Measurements from ENCODE around the gene RNF224. TPM values are rescaled to one million over a fixed set of nuclear protein-coding genes. Genes with fewer than 3 reads are reported as not detected.

The RNF224 gene
- total and polyA plus RNA-seq, 12 donors = 0.06 TPM; not detected in 11

DNA sequence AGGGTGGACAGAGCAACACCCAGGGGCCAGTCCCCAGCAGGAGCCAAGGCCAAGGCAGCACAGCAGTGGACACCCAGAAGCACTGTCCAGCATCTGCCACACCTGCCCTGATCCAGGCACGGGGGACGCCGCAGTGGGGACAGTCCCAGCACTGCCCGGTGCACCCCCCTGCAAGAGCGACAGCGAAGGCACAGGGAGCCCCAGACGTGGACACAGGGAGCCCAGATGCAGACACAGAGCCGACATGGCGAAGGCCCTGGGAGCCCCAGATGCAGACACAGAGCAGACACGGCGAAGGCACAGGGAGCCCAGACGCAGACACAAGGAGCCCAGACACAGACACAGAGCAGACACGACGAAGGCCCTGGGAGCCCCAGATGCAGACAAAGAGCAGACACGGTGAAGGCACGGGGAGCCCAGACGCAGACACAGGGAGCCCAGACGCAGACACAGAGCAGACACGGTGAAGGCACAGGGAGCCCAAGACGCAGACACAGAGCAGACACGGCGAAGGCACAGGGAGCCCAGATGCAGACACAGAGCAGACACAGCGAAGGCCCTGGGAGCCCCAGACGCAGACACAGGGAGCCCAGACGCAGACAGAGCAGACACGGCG is 43.2 kb upstream of the RNF224 start:
- H3K36me3 ChIP-seq (replicated peaks in 1 of 2) = peaks cover 0 to 64% of the 10 kb centered on the region in 2 donors
- peaks cover 9 to 19% of the 10 kb centered on the region in 2 donors for H3K4me1 ChIP-seq (replicated peaks in 1 of 2)
- 89 to 92% (median 91%) methylated on average over 19 to 27 of the region's 27 CpGs for WGBS, 4 donors
- DNase-seq = no peak
- intact Hi-C loops (cut with DNase I) = no loop called here
- no peaks in the 10 kb centered on the region for H3K27me3 ChIP-seq
- H3K4me3 ChIP-seq = no peak overlapping the region
- TF ChIP-seq POLR2A (IDR thresholded peaks at IDR 0.05) = no peak
- TF ChIP-seq, protein P1, sequence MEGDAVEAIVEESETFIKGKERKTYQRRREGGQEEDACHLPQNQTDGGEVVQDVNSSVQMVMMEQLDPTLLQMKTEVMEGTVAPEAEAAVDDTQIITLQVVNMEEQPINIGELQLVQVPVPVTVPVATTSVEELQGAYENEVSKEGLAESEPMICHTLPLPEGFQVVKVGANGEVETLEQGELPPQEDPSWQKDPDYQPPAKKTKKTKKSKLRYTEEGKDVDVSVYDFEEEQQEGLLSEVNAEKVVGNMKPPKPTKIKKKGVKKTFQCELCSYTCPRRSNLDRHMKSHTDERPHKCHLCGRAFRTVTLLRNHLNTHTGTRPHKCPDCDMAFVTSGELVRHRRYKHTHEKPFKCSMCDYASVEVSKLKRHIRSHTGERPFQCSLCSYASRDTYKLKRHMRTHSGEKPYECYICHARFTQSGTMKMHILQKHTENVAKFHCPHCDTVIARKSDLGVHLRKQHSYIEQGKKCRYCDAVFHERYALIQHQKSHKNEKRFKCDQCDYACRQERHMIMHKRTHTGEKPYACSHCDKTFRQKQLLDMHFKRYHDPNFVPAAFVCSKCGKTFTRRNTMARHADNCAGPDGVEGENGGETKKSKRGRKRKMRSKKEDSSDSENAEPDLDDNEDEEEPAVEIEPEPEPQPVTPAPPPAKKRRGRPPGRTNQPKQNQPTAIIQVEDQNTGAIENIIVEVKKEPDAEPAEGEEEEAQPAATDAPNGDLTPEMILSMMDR (IDR thresholded peaks at IDR 0.05) = no peak
- no peak overlapping the region for H3K27ac ChIP-seq
- no peaks in the 10 kb centered on the region for H3K9me3 ChIP-seq (replicated peaks in 1 of 3)

DNA sequence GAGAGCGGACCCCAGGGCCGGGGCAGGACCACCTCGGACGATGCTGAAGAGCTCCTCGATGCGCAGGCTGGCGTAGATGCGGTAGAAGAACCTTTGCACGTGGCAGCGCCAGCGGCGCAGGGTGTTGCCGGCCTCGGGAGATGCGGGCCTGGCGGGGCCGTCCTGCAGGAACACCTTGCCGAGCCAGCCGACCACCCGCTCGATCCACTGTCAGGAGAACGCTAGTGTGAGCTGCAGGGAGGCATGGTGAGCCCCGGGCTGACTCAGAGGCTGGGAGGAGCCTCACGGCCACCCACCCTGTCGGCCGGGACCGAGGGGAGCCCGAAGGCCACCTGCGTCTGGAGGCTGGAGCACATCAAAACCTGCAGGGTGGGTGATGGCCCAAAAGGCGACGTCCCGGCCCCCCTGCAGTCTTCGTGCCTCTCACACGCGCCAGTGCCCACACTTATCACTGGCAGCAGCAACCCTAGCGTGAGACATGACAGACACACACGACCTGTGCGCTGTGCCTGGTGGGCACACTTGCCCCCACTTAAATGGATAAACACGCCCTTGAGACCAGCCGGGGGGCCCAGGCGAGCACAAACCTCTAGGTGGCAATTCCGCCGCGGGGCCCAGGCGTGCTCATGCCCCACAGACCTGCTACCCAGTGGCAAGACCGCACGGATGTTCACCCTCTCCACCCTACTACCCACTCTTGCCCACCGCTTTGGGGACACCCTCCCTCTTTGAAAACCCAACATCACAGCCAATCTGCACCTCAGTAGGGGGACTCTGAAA is 42.2 kb upstream of the RNF224 start:
- Histone ChIP-seq H3K9me3 (replicated peaks in 1 of 3) (no peaks in the 10 kb centered on the region), H3K36me3 (replicated peaks in 1 of 2) (peaks cover 0 to 59% of the 10 kb centered on the region in 2 donors), H3K4me1 (replicated peaks in 1 of 2) (peaks cover 19 to 29% of the 10 kb centered on the region in 2 donors), H3K27ac (no peak overlapping the region), H3K27me3 (no peaks in the 10 kb centered on the region), H3K4me3 (no peak overlapping the region)
- DNase-seq = no peak
- intact Hi-C loops (cut with DNase I) = no loop called here
- TF ChIP-seq POLR2A (IDR thresholded peaks at IDR 0.05) = no peak
- TF ChIP-seq, protein P1 (IDR thresholded peaks at IDR 0.05) = no peak
- 87 to 95% (median 91%) methylated on average over 7 to 48 of the region's 48 CpGs for whole genome bisulfite sequencing, 4 donors

DNA sequence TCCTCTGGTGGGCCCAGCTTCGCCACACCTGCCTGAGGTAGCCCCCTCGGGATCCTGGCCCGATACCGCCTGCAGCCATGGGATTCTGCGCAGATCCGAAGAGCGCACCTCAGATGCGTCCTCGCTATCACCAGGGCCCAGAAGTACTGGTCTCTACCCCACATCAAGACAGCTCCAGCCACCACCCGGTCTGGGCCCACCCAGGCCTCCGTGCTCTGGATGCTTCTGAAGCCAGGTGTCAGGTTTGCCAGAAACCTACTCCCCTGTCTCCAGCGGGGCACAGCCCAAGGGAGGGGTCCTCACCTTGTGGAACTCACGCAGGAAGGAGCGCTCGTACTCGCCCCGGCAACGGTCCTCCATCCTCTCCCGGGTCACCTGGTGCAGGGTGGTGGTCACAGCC is 41.4 kb upstream of the RNF224 start:
- DNase-seq = no peak
- Histone ChIP-seq H3K4me1 (replicated peaks in 1 of 2) (peaks cover 20 to 32% of the 10 kb centered on the region in 2 donors), H3K9me3 (replicated peaks in 1 of 3) (no peaks in the 10 kb centered on the region), H3K36me3 (replicated peaks in 1 of 2) (peaks cover 0 to 59% of the 10 kb centered on the region in 2 donors), H3K27me3 (no peaks in the 10 kb centered on the region), H3K4me3 (no peak overlapping the region), H3K27ac (no peak overlapping the region)
- TF ChIP-seq, protein P1 (IDR thresholded peaks at IDR 0.05) = no peak
- TF ChIP-seq POLR2A (IDR thresholded peaks at IDR 0.05) = no peak
- intact Hi-C loops (cut with DNase I) = no loop called here
- 90 to 95% (median 92%) methylated on average over 2 to 19 of the region's 19 CpGs for WGBS, 4 donors

DNA sequence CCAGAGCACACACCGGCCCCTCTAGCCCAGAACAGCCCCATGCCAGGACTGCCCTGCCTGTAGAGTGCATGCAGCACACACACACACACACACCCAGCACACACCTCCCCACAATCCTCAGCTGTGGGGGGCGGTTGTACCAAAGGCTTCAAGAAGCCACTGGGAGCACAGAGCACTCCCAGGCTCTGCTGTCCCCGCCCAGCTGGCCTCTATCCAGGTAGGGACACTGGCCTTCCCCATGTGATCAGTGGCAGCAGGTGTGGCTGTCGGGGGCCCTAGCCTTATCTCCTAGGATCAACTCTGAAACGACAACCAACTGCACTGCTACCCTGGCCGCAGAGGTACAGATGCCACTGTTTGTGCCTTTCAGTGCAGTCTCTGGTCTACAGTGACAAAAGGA is 40.9 kb upstream of the RNF224 start:
- peaks cover 20 to 32% of the 10 kb centered on the region in 2 donors for H3K4me1 ChIP-seq (replicated peaks in 1 of 2)
- 61 to 75% (median 70%) methylated on average over 4 to 6 of the region's 6 CpGs; no CpG with 5 or more reads in 1 of the 4 donors for WGBS, 4 donors
- peaks cover 0 to 58% of the 10 kb centered on the region in 2 donors for H3K36me3 ChIP-seq (replicated peaks in 1 of 2)
- TF ChIP-seq, protein P1 (IDR thresholded peaks at IDR 0.05) = no peak
- no peak for TF ChIP-seq POLR2A (IDR thresholded peaks at IDR 0.05)
- no peaks in the 10 kb centered on the region for H3K9me3 ChIP-seq (replicated peaks in 1 of 3)
- H3K27me3 ChIP-seq = no peaks in the 10 kb centered on the region
- DNase-seq = no peak
- H3K27ac ChIP-seq = no peak overlapping the region
- intact Hi-C loops (cut with DNase I) = no loop called here
- H3K4me3 ChIP-seq = no peak overlapping the region

Measured in adrenal gland (tissue), 12 donors.